GM10266 (cell line): ENCODE measurements around the gene C22orf15.

ENCODE experiments used
- DNase-seq: peaks from one replicate; pipeline ENCODE4 v3.0.0; 2012; ENCODE audit errors: extremely low spot score
- TF ChIP-seq, protein P1 (sequence below): IDR thresholded peaks from 2 replicates; pipeline ENCODE4 v1.5.1; 2012; ENCODE audit warnings: mild to moderate bottlenecking, low read depth; ENCODE audit not compliant: control insufficient read depth, insufficient read depth; ENCODE audit errors: missing control alignments

C22orf15 gene

DNA sequence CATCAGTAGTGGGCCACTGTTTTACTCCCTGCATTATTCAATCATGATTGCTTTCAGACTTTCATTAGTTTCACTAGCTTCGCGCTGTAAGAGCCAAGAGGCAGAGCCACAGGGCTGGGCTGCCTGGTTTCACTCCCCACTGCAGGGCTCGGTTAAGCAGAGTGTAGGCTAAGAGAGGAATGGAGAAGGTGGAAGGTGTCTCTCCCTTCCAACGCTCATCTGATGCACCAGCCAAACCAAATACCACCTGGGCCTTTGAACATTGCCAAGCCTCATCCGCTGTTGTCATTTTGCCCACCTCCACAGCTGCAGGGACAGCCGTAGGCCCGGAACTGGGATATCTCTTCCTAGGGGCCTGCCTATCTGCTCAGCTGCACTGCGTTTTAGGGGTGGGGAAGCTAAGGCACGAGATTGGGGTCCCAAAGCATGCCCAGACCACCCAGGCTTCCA, 23.5 kb downstream of the C22orf15 start:
- TF ChIP-seq, protein P1, sequence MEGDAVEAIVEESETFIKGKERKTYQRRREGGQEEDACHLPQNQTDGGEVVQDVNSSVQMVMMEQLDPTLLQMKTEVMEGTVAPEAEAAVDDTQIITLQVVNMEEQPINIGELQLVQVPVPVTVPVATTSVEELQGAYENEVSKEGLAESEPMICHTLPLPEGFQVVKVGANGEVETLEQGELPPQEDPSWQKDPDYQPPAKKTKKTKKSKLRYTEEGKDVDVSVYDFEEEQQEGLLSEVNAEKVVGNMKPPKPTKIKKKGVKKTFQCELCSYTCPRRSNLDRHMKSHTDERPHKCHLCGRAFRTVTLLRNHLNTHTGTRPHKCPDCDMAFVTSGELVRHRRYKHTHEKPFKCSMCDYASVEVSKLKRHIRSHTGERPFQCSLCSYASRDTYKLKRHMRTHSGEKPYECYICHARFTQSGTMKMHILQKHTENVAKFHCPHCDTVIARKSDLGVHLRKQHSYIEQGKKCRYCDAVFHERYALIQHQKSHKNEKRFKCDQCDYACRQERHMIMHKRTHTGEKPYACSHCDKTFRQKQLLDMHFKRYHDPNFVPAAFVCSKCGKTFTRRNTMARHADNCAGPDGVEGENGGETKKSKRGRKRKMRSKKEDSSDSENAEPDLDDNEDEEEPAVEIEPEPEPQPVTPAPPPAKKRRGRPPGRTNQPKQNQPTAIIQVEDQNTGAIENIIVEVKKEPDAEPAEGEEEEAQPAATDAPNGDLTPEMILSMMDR: no peak

DNA sequence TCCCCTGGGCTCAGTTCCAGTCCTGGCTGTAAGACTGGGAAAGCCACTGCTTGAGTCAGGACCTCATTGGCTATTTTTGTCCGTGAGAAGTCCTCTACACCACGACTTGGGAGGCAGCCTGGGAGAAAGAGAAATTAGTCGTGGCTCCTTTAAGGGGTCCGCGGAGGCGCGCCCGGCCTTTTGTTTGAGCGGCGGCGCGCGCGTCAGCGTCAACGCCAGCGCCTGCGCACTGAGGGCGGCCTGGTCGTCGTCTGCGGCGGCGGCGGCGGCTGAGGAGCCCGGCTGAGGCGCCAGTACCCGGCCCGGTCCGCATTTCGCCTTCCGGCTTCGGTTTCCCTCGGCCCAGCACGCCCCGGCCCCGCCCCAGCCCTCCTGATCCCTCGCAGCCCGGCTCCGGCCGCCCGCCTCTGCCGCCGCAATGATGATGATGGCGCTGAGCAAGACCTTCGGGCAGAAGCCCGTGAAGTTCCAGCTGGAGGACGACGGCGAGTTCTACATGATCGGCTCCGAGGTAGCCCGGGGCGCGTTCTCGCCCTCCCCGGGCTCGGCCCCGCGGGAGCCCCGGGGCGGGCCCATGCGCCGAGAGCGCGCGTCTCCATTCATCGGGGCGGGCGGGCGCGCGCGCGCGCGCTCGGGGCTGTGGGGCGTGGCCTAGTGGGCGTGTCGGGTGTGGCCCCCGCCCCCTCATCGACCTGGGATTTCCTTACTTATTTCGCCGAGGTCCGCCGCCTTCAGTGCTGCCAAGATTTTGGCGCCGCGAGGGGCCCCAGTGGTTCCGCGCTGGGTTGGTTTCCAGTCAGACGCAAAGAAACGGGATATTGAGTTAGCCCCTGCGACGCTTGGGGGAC, 24.2 kb downstream of the C22orf15 start, which contains the start of gene SMARCB1:
Gene SMARCB1 (plus strand): TSS at position 215 of the 848 bp plus-strand sequence. CDS start 204 bp downstream, at position 419.
- DNase-seq: peak; percentile 97

More for the DNA sequence above, 23.5 kb downstream of the C22orf15 start:
- DNase-seq: no peak

DNA sequence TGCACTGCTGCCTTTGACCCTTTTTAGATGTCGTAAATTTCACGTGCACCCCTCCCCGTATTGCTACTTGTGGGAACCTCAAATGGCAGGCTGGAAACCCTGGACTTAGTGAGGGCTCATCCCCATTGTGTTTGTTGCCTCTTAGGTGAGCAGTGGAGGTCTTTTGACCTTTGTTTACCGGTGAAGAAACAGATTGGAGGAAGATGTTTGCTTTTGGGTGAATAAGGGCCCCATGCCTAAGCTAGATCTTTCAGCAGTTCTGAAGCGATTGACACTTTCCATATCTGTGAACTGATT, 24.8 kb downstream of the C22orf15 start:
- DNase-seq: no peak
- TF ChIP-seq, protein P1: no peak

More for the DNA sequence above, 24.2 kb downstream of the C22orf15 start, which contains the start of gene SMARCB1:
- TF ChIP-seq, protein P1: no peak

DNA sequence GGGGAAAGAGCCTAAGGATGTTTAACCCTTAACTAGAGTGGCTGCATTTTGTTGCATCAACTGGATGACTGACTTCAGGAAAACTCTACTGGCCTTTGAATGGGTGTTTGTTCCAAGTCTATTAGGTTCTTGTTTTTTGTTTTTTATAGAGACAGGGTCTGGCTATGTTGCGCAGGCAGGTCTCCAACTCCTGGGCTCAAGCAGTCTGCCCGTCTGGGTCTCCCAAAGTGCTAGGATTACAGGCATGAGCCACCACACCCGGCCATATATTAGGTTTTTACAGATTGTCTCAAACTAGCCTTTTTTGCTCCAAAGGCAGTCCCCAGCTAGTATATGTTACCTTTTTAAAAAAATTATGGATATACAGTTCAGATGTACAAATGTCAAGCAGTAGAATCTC, 25.1 kb downstream of the C22orf15 start:
- no peak for DNase-seq
- TF ChIP-seq, protein P1: no peak

DNA sequence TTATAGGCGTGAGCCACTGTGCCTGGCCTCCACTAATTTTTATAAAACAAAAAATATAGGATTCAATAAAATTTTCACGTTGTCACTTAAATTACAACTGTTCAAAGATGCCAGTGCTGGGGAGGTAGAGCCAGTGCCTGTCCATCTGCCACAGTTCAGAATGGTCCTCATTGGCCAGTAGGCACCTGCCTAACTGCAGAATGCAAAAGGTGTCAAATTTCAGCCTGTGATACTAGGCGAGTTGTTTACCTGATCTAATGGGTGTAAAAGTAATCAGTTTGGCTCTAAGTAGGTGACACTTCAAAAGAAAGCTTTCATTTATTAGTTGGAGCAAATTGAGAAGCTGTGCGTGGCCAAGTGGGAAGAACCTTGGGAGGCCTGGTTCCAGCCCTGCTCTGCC, 26.3 kb downstream of the C22orf15 start:
- no peak for DNase-seq
- TF ChIP-seq, protein P1: no peak

DNA sequence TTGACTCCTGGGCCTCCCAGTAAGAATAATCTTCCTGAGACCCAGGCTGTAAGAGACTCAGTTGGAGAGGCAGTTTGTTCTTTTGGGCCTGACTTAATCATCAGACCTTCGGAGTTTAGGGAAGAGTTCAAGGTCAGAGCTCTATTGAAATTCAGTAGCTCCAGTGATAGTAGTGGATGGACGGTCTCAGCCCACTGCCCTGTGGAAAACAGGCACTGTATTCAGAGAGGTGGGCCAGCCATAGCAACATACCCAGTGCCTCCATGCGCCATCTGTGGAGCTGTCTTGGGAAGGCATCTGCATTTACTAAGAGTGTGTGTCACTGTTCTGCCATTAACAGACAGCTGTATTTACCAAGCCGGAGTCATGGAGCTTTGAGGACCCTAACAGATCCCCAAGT, 26.8 kb downstream of the C22orf15 start:
- TF ChIP-seq, protein P1: no peak
- no peak for DNase-seq
